ENCODE measurements around the gene PHF12.

- TF ChIP-seq, protein P1, sequence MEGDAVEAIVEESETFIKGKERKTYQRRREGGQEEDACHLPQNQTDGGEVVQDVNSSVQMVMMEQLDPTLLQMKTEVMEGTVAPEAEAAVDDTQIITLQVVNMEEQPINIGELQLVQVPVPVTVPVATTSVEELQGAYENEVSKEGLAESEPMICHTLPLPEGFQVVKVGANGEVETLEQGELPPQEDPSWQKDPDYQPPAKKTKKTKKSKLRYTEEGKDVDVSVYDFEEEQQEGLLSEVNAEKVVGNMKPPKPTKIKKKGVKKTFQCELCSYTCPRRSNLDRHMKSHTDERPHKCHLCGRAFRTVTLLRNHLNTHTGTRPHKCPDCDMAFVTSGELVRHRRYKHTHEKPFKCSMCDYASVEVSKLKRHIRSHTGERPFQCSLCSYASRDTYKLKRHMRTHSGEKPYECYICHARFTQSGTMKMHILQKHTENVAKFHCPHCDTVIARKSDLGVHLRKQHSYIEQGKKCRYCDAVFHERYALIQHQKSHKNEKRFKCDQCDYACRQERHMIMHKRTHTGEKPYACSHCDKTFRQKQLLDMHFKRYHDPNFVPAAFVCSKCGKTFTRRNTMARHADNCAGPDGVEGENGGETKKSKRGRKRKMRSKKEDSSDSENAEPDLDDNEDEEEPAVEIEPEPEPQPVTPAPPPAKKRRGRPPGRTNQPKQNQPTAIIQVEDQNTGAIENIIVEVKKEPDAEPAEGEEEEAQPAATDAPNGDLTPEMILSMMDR (IDR thresholded peaks at IDR 0.05; ENCODE audit: control extremely low read depth in 1 of 3, insufficient read depth in 1 of 3, low read depth in 1 of 3, low read length in 3 of 3): no peak
- TF ChIP-seq CTBP2 (IDR thresholded peaks at IDR 0.05; ENCODE audit: borderline replicate concordance, insufficient read depth, insufficient read length, low read length) (no peak), EZH2 (IDR thresholded peaks at IDR 0.05; ENCODE audit: low read depth, low read length, severe bottlenecking) (no peak), TBP (IDR thresholded peaks at IDR 0.05; ENCODE audit: low read depth, low read length) (no peak), POLR2AphosphoS5 (IDR thresholded peaks at IDR 0.05; ENCODE audit: low read depth, low read length) (no peak), SRF (IDR thresholded peaks at IDR 0.05; ENCODE audit: low read depth, low read length) (no peak), SP1 (IDR thresholded peaks at IDR 0.05; ENCODE audit: low read depth, low read length) (no peak), RFX5 (IDR thresholded peaks at IDR 0.05; ENCODE audit: borderline replicate concordance, low read depth, low read length) (no peak), EP300 (IDR thresholded peaks at IDR 0.05; ENCODE audit: borderline replicate concordance in 1 of 2, low read depth in 2 of 2, low read length in 2 of 2) (no peak), CREB1 (IDR thresholded peaks at IDR 0.05) (no peak), TAF1 (IDR thresholded peaks at IDR 0.05; ENCODE audit: low read depth, low read length) (no peak)
Observed at GRCh38 chr17:28892024-28892423, 59.3 kb downstream of the PHF12 start.
